HG03135 (cell line): ENCODE results near the gene SULT1A2.
"Not testable (repeated sequence)": the region's sequence is repeated elsewhere in the genome, so short reads cannot be mapped to it uniquely, and the experiment has no call there.

ENCODE experiments used
- ATAC-seq: cut with Tn5 transposase; IDR thresholded peaks from one replicate; pipeline ENCODE4 v1.9.1; 2021; ENCODE audit warnings: mild to moderate bottlenecking, moderate library complexity; ENCODE audit not compliant: unreplicated experiment

Gene SULT1A2

DNA sequence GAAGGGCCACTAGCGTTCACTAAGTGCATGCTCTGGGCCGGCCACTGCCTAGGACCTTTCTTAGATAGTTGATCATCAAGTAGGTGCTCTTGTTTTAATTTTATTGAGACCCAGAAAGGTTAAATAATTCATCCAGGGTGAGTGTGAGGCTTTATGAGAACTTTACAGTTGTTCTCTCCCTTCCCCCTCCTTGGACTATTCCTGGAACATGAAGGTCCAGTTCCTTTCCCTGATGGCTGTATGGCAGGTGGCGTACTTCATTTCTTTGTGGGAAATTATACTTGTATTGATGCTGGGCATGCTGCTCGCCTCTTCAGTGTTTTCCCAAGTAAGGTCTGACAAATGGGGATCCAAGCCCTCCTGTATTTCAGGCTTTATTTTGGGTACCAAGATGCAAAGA, 34.7 kb downstream of the SULT1A2 start:
- ATAC-seq, result no peak

DNA sequence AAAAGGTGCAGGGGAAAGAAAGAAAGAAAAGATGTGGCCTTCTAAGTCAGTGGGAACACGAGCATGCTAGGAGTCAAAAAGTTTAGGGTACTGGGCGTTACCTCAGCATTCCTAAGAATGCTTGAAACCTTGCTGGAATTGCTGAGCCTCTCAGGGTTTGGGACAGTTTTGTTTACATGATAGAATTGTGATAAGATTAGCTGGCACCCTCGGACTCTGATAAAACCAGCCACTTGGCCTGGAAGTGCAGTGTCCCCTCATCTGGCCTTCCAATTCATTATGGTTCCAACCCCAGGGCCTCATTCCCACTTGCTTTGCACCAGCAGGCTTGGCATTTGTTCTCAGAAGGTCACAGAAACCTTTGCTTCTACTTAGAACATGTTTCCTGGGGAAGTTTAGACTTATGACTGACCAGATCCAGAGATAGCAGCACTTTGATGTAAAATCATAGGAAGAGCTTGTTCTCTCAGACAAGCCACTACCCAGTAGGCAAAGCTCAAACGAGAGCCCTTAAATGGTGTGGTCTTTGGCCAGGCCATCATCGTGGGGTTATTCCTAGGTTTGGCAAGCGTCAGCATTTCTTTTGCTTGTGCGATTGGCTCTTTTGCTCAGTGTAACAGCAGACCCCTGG, 35.2 kb downstream of the SULT1A2 start:
- ATAC-seq, result no peak

DNA sequence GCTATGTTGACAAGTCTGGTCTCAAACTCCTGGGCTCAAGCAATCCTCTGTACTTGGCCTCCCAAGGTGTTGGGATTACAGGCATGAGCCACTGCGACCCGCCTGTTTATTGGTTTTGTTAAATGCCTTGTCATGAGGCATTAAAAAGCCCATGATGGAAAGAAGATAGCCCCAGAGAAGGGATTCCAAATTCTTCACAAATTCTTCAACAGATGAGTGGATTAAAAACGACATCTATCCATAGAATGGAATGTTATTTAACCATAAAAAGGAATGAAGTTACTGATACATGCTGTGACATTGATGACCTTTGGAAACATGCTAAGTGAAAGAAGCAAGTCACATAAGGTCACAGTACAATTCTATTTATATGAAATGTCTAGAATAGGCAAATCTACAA, 38.4 kb downstream of the SULT1A2 start:
- no peak for ATAC-seq

DNA sequence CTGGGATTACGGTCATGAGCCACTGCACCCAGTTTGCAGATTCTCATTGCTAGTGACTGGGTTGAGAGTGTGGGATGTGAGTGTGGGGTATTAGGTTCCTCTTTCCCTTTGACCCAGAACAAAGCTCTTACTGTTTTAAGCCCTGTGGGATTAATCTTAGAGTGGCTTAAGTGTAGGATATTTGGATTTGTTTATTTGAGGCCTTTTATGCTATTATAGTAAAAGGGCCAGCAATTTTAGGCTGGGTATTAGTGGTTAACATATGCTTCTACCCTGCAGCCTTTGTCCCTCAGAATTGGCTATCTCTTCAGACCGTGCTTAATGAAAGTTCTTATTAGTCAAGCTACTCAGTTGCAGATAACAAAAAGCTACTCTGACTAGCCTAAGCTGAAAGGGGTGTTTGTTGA, 39.9 kb downstream of the SULT1A2 start:
- no peak for ATAC-seq

DNA sequence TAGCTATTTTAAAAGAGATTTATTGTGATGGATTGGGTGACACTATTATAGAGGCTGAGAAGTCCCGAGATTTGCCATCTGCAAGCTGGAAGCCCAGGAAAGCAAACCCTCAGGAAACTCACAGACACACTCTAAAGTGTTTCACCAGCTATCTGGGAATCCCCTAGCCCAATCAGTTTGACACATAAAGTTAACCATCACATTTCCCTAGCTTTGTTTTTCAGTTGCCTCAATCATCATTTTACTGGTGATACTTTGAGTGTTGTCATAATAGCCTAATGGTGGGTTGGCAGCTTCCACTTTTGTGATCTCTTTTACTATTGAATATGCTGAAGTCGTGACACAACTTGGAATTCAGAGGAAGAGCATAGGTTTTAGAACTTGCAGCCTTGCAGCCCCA, 41.3 kb downstream of the SULT1A2 start:
- ATAC-seq, result no peak

DNA sequence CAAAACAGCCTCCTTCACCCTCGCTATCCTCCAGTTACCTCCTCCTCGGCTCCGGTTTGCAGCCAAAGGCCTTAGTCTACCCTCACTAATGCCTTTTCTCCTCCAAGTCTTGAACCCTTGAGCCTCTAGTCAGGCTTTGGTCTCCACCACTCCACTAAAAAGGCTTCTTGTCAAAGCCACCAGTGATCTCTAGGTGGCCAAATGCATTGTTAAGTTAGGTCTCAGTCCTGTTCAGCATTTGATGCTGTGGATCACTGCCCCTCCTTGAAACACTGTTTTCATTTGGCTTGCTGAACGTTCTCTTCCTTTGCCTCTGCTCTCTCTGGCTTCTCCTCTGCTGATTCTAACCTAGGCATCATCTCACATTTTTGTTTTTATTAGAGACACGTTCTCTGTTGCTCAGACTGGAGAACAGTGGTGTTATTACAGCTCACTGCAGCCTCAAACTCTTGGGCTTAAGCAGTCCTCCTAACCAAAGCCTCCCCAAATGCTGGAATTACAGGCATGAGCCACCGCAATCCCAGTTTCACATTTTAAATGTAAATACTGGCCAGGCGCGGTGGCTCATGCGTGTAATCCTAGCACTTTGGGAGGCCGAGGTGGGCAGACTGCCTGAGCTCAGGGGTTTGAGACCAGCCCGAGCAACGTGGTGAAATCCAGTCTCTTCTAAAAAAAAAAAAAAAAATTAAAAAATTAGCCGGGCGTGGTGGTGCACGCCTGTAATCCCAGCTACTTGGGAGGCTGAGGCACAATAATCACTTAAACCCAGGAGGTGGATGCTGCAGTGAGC, 42.0 kb downstream of the SULT1A2 start:
- ATAC-seq, result no peak

DNA sequence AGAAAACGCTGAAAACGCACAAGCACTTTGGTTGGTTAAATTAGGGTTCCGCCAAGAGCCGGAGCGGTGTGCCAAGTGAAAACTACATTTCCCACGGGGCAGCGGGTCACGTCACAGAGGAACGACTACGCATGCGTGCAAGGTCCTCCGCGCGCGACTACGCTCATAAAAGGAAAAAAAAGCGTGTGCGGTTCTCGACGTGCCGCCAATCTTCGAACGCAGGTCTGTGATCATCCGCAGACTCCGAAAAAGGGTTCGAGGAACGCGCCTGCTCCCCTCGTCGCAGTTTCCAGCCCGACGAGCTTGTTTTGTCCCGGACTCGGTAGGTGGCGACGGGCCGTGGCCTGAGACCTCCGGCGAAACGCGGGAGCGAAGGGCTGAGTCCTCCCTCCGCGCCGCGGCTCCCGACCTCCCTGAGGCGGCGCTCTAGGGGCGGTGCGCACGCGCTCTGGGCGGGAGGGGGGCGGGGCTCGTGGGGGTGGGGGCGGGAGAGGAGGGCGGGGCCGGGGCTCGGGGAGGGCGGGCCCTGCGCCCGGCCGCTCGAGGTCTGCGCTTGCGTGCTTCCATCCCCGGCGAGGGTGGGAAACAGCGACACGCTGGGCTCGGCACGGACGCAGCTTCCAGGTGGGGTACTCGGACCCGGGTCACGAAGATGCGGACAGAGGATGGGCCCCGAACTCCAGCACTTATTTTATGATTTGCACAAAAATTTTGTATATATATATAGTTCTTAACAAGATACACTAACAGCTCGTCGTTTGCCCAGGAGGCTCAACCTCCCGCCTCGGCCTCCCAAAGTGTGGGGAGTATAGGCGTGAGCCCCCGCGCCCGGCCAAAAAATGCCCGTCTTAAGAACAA, 42.8 kb downstream of the SULT1A2 start, which contains the start of gene SGF29:
TSS of gene SGF29 (plus strand) at position 145 of the 858 bp plus-strand sequence. CDS start 27,150 bp downstream, outside the sequence.
- peak; percentile 76 for ATAC-seq

DNA sequence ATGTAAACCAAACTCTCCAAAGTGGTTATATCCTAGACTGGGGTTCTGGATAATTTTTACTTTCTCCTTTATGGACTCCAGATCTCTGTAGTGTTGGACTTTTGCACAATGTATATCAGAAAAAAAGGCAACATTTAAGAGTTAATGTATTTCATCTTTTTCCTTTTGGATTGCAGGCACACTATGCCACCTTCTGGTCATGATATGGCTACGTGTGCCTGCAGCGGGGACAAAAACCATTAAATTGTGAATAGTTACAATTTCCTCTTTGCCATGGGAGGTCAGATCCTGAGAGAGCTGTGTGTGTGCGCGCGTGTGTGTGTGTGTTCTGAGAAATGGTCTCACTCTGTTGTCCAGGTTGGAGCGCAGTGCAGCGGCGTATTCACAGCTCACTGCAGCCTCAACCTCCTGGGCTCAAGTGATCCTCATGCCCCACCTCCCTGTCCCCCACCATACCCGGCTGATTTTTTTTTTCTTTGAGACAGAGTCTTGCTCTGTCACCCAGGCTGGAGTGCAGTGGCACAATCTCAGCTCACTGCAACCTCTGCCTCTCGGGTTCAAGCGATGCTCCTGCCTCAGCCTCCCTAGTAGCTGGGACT, 47.5 kb downstream of the SULT1A2 start:
- no peak for ATAC-seq

DNA sequence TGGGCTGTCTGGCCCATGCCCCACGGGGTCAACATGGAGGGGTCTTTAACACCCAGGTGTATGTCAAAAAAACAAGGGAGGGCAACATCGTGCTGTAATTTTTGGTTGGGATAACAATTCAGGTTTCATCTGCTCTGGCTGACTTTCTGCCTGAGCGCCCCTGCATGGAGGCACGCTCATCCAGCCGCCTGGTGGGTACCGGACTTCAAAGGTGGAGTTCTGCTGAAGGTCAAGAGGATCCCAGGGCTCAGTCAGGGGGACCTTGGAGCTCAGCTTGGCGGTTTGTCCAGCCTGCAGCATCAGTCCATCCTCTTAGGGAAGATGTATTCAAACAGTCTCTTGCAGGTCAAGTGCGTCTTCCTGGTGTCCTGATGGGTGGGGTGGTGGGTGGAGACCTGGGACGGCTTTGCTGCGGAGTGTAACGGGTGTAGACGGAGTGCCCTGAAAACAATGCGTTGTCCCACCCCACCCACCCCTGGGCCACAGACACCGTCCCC, 48.5 kb downstream of the SULT1A2 start:
- no peak for ATAC-seq

DNA sequence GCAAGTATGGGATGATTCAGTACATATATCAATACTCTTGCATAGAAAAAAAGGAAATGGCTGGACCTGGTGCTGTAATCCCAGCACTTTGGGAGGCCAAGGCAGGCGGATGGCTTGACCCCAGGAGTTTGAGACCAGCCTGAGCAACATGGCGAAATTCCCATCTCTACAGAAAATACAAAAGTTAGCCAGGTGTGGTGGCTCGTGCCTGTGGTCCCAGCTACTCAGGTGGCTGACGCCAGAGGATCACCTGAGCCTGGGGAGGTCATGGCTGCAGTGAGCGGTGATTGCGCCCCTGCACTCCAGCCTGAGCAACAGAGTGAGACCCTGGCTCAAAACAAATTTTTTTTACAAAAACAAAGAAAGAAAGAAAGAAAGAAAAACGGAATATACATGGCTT, 50.2 kb downstream of the SULT1A2 start:
- ATAC-seq, result no peak

DNA sequence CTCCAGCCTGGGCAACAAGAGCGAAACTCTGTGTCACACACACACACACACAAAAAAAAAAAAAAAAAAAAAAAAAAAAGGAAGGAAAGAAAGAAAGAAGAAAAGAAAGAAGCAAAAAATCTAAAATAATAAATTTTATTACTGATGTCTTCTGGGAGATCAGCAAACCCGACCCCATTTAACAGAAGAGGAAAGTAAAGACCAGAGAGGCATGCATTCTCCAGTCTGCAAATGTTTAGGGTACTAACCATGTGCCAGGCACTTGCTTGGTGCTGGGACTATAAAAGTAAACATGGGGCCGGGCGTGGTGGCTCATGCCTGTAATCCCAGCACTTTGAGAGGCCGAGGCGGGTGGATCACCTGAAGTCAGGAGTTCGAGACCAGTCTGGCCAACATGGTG, 50.9 kb downstream of the SULT1A2 start:
- ATAC-seq, result not testable (repeated sequence)

DNA sequence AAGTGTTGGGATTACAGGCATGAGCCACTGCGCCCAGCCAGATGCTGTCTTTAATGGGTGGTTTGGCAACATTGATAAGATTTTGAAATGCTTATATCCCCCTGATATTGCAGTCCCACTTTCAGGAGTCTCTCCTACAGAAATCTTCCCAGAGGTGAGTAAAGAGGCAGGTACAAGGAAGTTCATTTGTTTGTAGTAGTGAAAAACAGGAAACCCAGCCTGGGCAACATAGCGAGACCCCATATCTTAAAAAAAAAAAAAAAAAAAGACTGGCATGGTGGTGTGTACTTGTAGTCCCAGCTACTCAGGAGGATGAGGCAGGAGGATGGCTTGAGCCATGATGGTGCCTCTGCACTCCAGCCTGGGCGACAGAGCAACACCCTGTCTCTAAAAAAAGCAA, 51.9 kb downstream of the SULT1A2 start:
- no peak for ATAC-seq

DNA sequence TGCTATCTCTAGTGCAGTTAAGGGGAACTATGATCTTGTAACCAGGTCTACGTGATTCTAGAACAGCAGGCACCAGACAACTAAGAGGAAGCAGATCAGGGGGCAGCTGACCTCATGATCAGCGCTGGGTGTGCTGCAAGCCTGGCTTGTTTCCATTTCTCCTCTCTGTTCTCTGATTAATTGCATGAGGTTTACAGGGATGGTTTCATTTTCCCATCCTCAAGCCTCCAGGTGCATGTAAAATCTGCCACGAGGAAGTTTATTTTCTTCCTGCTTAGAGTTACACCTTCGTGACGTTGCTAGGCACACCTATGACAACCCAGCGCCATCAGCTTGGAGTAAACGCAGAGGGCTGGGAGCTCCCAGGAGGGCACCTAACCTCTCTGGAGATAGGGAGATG, 53.8 kb downstream of the SULT1A2 start:
- ATAC-seq, result no peak

DNA sequence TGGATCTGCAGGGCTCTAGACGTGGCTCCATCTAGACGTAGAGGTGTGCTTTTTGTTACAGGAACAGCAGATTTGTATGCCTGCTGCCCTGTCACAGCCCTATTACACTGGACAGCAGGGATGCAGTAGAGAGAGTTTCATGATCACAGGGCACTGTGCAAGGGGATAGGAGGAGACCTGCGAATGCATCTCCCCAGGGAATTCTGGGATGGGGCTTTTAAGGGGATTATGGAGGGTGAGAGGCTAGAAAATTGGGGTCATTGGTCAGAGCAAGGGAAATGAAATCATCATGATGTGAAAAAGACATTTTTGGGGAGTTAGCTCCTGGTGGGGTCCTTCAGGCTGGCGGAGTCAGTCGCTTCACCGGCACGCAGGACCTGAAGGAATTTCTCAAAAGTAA, 54.2 kb downstream of the SULT1A2 start:
- no peak for ATAC-seq
